Subcutaneous adipose tissue (tissue), 4 donors: Measurements from ENCODE around the gene BDH2. TPM values are rescaled to one million over a fixed set of nuclear protein-coding genes. Genes with fewer than 3 reads are reported as not detected.

Experiments used
- total RNA-seq, 4 donors: library from RNA; depleted of rRNA; stranded (reverse); fragments of >200 nt; gene quantifications; one replicate each; pipeline ENCODE4 v1.1.0, GENCODE V29; 2016
- TF ChIP-seq, protein P1 (sequence below): fragments of 450-650 bp; IDR thresholded peaks from one replicate; pipeline ENCODE4 v1.5.1; 2016; ENCODE audit warnings: low read depth, mild to moderate bottlenecking, control low read depth, antibody characterized with exemption, moderate library complexity

The BDH2 gene
- total RNA-seq, result 10 to 100 TPM; 33.1 to 65.8 (median 52.9) TPM

DNA sequence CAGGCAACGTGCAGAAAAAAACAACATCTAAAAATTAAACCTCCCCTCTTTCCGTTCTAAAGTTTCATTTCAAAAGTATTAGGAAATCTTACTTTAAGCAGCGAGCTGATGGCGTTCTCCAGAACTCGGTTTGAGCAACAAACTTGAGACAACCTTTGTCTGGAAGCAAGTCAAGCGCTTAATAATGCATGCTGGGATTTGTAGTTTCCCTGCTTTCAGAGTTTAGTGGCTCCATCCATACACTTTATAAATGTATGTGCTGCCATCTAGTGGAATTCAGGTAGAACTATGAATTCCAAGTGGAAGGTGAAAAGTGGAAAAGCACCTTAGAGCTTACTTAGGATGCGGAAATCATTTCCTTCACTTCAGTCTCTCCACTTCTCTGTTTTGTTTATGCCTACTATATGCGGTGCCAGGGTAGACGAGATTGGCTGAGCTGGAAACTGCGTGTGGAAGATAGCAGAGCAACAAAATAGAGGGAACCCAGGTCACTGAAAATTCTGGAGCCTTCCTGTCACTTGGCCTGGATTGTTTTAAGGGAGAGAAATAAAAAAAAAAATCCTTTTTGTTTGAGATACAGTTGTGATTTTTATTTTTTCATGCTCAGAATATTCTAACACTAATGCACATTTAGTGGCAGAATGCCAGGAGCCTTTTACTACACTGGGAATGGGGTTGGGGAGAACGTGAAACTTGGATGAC, at the start of gene BDH2:
BDH2 (minus strand) TSS at position 144 of the 702 bp plus-strand sequence. CDS start 3,580 bp downstream, outside the sequence.
- TF ChIP-seq, protein P1, sequence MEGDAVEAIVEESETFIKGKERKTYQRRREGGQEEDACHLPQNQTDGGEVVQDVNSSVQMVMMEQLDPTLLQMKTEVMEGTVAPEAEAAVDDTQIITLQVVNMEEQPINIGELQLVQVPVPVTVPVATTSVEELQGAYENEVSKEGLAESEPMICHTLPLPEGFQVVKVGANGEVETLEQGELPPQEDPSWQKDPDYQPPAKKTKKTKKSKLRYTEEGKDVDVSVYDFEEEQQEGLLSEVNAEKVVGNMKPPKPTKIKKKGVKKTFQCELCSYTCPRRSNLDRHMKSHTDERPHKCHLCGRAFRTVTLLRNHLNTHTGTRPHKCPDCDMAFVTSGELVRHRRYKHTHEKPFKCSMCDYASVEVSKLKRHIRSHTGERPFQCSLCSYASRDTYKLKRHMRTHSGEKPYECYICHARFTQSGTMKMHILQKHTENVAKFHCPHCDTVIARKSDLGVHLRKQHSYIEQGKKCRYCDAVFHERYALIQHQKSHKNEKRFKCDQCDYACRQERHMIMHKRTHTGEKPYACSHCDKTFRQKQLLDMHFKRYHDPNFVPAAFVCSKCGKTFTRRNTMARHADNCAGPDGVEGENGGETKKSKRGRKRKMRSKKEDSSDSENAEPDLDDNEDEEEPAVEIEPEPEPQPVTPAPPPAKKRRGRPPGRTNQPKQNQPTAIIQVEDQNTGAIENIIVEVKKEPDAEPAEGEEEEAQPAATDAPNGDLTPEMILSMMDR, result no peak

DNA sequence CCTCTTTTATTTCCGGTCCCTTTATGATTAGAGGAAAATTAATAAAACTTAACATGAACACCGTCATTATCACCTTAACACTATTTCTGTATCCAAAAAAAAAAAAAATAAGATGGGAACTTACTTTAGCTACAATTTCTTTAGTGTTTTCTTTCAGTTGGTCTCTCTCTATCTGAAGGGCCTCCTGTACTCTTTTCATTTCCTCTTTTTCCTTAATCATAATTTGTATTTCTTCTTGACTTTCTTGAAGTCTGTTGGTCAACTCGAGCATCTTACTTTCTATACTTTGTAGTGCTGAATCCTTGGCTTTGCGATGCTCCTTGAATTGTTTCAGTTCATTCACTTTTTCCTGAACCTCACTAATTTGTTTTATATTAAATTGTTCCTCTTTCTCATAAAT, 45.3 kb upstream of the BDH2 start:
- TF ChIP-seq, protein P1, result no peak

DNA sequence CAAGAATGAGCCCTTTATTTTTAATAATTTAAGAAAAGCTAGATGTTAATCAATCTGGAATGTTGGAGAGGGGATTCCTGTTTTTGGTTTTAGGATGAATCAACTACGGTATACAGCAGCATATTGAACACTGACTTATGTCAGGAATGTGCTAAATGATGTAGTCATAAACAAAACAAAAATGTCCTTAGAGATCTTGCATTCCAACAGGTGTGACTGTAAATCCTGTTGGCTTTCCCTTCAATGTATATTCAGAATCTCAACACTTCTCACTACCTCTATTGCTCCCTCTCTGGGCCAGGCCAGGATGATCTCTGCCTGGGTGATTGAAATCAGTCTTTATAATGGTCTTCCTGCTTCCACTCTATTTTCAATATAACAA, 37.8 kb upstream of the BDH2 start:
- TF ChIP-seq, protein P1, result no peak

DNA sequence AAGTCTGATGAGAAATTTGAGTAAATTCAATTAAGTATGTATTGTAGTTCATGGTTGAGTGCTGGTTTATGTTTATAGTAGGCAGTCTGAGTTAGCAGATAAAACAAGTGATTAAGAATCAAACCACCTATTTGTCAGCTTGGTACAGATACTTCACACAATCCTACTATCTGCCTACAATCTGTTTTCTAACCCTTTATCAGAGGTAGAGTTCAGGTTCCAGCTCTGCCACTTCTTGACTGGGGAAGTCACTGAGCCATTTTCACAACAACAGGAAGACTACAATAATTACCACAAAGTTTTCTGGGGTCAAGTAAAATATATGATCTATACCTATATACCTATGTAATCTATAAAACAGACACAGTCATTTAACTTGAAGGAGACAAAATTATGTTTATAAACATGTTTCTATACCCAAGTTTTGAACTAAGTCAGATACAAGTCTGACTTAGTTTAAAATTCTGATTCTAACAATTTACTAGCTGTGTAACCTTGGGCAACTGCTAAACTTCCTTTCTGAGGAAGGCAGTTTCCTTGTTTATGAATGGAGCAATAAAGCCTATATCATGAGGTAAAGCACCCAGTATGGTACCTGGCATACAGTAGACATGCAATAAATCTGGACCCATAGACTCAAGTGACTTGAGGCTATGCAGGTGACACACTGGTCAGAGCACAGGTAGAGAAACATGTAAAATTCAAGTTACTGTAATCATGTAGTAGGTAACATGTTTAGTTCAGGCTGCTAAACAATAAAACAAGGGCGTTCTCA, 37.2 kb upstream of the BDH2 start:
- TF ChIP-seq, protein P1, result no peak

DNA sequence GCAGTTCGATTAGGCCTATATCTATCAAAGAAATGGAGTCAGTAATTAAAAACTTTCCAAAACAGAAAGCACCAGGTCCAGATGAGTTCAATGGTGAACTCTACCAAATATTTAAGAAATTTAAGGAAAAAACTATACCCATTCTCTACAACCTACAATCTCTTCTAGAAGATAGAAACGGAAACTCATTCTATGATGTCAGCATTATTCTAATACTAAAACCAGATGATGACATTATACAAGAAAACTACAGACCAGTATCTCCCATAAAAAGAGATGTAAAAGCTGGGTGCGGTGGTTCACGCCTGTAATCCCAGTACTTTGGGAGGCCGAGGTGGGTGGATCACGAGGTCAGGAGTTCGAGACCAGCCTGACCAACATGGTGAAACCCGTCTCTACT, 29.5 kb upstream of the BDH2 start:
- TF ChIP-seq, protein P1, result no peak

DNA sequence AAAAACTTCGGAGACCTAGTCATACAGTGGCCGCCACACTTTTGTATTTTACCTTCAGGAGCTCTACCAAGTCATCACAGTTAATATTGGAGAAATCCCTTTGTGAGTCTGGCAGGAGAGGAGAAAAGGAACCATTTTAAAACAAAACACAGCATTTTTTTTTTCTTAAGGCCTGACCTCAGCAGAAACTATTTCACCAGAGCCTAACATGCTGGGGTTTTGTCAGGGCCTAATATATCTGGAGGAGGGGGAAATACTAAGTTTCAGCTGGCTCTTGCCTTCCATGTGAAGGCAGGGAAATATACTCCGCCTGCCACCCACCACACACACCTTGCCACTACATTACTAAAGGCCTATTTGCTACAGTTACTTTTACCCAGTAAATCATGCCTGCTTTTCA, 26.5 kb upstream of the BDH2 start:
- TF ChIP-seq, protein P1, result no peak

DNA sequence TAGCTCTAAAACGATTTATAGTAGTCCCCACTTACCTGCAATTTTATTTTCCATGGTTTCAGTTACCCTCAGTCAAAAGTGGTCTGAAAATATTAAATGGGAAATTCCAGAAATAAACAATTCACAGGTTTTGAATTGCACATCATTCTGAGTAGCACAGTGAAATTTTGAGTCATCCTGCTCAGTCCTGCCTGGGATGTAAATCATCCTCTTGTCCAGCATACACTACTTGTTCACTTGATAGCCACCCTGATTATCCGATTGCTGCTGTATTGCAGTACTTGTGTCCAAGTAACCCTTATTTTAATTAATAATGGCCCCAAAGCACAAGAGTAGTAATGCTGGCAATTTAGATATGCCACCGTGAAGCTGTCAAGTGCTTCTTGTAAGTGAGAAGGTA, 23.5 kb upstream of the BDH2 start:
- TF ChIP-seq, protein P1, result no peak
